ENCODE results near the gene FOXN3. TPM values are rescaled to one million over a fixed set of nuclear protein-coding genes. Genes with fewer than 3 reads are reported as not detected.

Gene FOXN3
- total RNA-seq, 2 donors from 2014 or later: 61.2 to 84.1 TPM

GRCh38 chr14:89233184-89233583 is 183.8 kb downstream of the FOXN3 start:
- WGBS, 2 experiments (ENCODE audit: insufficient coverage in 1 of 2, insufficient read length in 1 of 2): 98 to 100% methylated on average over 2 of the region's 2 CpGs
- Mint-ChIP-seq H3K36me3 (ENCODE audit: low read depth) (peaks cover 16% of the 10 kb centered on the region), H3K4me3 (no peak overlapping the region), H3K4me1 (peaks cover 14% of the 10 kb centered on the region), H3K27me3 (ENCODE audit: insufficient read depth) (no peaks in the 10 kb centered on the region), H3K9me3 (peaks cover 9% of the 10 kb centered on the region), H3K27ac (no peak overlapping the region)
- Histone ChIP-seq H3K9ac (ENCODE audit: extremely low read depth, low read length, poor library complexity, severe bottlenecking) (no peak overlapping the region), H3K9me3 (ENCODE audit: control insufficient read depth, low read length) (peaks cover 5% of the 10 kb centered on the region), H3K4me3 (ENCODE audit: low read length) (no peak overlapping the region), H3K27me3 (ENCODE audit: control insufficient read depth, insufficient read depth, low read length, poor library complexity, severe bottlenecking) (no peaks in the 10 kb centered on the region), H3K4me1 (ENCODE audit: control insufficient read depth, insufficient read depth, low read length) (no peaks in the 10 kb centered on the region), H3K27ac (ENCODE audit: low read depth, low read length) (no peak overlapping the region), H3K36me3 (ENCODE audit: control insufficient read depth, insufficient read depth, low read length) (no peaks in the 10 kb centered on the region)
- no peak for TF ChIP-seq CTCF (conservative IDR thresholded peaks at IDR 0.05)
- DNase-seq: no peak

GRCh38 chr14:89232265-89233070 is 184.6 kb downstream of the FOXN3 start:
- DNase-seq: no peak
- Mint-ChIP-seq H3K27ac (no peak overlapping the region), H3K36me3 (ENCODE audit: low read depth) (peaks cover 12% of the 10 kb centered on the region), H3K4me1 (peaks cover 12% of the 10 kb centered on the region), H3K27me3 (ENCODE audit: insufficient read depth) (no peaks in the 10 kb centered on the region), H3K9me3 (peaks cover 9% of the 10 kb centered on the region), H3K4me3 (no peak overlapping the region)
- Histone ChIP-seq H3K27me3 (ENCODE audit: control insufficient read depth, insufficient read depth, low read length, poor library complexity, severe bottlenecking) (no peaks in the 10 kb centered on the region), H3K9me3 (ENCODE audit: control insufficient read depth, low read length) (peaks cover 5% of the 10 kb centered on the region), H3K4me1 (ENCODE audit: control insufficient read depth, insufficient read depth, low read length) (no peaks in the 10 kb centered on the region), H3K4me3 (ENCODE audit: low read length) (no peak overlapping the region), H3K27ac (ENCODE audit: low read depth, low read length) (no peak overlapping the region), H3K36me3 (ENCODE audit: control insufficient read depth, insufficient read depth, low read length) (no peaks in the 10 kb centered on the region), H3K9ac (ENCODE audit: extremely low read depth, low read length, poor library complexity, severe bottlenecking) (no peak overlapping the region)
- TF ChIP-seq CTCF (conservative IDR thresholded peaks at IDR 0.05): no peak
- WGBS, 2 experiments (ENCODE audit: insufficient coverage in 1 of 2, insufficient read length in 1 of 2): 93 to 95% methylated on average over 16 to 18 of the region's 18 CpGs

GRCh38 chr14:89231426-89232113 is 185.5 kb downstream of the FOXN3 start:
- Histone ChIP-seq H3K9ac (ENCODE audit: extremely low read depth, low read length, poor library complexity, severe bottlenecking) (no peak overlapping the region), H3K4me3 (ENCODE audit: low read length) (no peak overlapping the region), H3K27ac (ENCODE audit: low read depth, low read length) (no peak overlapping the region), H3K27me3 (ENCODE audit: control insufficient read depth, insufficient read depth, low read length, poor library complexity, severe bottlenecking) (no peaks in the 10 kb centered on the region), H3K4me1 (ENCODE audit: control insufficient read depth, insufficient read depth, low read length) (no peaks in the 10 kb centered on the region), H3K9me3 (ENCODE audit: control insufficient read depth, low read length) (peaks cover 5% of the 10 kb centered on the region), H3K36me3 (ENCODE audit: control insufficient read depth, insufficient read depth, low read length) (no peaks in the 10 kb centered on the region)
- Mint-ChIP-seq H3K4me1 (peaks cover 6% of the 10 kb centered on the region), H3K36me3 (ENCODE audit: low read depth) (peaks cover 7% of the 10 kb centered on the region), H3K27ac (no peak overlapping the region), H3K4me3 (no peak overlapping the region), H3K9me3 (peaks cover 6% of the 10 kb centered on the region), H3K27me3 (ENCODE audit: insufficient read depth) (no peaks in the 10 kb centered on the region)
- no peak for DNase-seq
- WGBS, 2 experiments (ENCODE audit: insufficient coverage in 1 of 2, insufficient read length in 1 of 2): 94 to 96% methylated on average over 9 to 15 of the region's 15 CpGs
- no peak for TF ChIP-seq CTCF (conservative IDR thresholded peaks at IDR 0.05)
